Activated CD4-positive, alpha-beta T cell treated with anti-CD3 and anti-CD28 coated beads, Interleukin-2, Interleukin-4, amounts not matched to agents 100 ng/mL and 50 ng/mL, durations not matched to agents 16 hours and 8 hours (primary cell): ENCODE data around the gene LTO1.
"Not testable (repeated sequence)": the region's sequence is repeated elsewhere in the genome, so short reads cannot be mapped to it uniquely, and the experiment has no call there.

ENCODE experiments used
- DNase-seq: peaks from one replicate; pipeline ENCODE4 v3.0.0-alpha.2; 2020; ENCODE audit warnings: low spot score

The LTO1 gene

GRCh38 chr11:69632900-69633299 lies 42.3 kb downstream of the LTO1 start:
- no peak for DNase-seq

DNA sequence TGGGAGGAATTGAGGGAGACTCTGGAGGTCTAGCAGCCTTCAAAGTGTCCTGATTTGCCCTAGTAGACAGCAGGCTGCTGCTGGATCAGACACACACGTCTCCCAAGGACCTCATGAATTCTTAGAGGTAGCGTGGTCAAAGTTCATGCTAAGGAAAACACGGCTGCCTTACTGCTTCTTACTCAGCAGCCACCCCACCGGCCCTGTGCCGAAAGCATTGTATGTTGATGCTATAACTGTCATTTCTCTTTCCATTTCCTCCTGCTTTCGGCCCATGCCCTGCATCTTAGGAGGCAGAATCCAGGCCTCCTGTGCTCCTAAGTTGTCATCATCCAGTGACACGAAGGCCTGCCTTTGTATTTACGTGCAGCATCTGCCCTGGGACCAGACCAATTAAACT lies 44.7 kb downstream of the LTO1 start:
- no peak for DNase-seq

GRCh38 chr11:69630017-69630416 lies 45.1 kb downstream of the LTO1 start:
- DNase-seq = no peak

DNA sequence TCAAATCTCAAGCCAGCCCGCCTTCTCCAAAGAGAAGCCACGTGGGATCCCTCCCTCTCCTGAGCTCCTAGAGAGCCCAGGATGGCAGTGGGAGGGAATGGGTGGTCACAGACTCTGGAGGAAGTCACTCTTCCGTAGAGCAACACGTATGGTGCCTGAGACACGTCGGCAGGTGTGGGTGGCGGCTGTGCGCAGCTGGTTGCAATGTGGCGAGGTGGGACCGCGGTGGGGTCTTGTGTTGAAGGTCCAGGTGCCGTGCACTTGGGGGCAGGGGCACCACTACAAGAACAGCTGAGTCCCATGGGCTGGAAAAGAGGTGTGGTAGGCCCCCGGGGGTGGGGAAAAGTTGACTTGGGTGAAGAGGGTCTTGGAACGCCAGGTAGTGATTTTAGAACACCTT lies 47.6 kb downstream of the LTO1 start:
- DNase-seq = no peak

- DNase-seq = no peak
Measured at GRCh38 chr11:69625476-69625875, 49.7 kb downstream of the LTO1 start.

DNA sequence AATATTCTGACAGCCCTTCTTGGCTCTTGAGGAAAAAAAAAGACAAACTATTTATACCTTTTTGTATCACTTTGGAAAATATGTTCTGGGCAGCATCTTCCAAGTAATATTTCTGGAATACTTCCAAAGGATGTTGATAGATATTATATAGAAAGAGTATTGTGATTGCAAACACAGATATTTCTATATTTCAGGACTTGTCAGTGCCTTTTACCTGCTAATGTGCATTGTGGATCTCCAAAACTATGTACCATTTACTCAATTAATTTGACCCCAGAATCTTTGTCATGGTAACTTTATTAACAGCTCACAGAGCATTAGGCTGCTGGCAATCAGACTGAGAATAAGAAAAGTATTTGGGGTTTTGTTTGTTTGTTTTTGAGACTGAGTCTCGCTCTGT lies 50.9 kb downstream of the LTO1 start:
- no peak for DNase-seq

- DNase-seq = not testable (repeated sequence)
Measured at GRCh38 chr11:69622097-69622681, 53.0 kb downstream of the LTO1 start.

GRCh38 chr11:69620683-69621290 lies 54.4 kb downstream of the LTO1 start:
- DNase-seq = no peak

GRCh38 chr11:69618237-69618636 lies 56.9 kb downstream of the LTO1 start:
- DNase-seq = no peak

DNA sequence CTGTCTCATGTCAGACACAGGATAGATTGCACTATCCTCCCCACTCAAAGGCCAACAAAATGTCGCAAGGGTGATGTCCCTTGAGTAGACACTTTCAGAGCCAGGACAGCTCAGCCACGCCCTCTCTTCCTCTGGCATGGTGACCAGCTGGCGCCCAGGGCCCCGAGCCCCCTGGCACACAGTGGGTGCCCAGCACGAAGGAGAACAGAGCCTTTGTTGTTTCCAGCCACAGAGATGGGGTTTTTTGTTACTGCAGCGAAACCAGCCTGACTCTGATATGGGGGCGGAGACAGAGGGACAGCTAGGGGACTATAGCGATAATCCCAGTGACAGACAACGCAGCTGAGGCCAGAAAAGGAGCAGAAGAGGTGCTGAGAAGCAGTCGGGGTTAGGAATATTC lies 57.5 kb downstream of the LTO1 start:
- DNase-seq = no peak

DNA sequence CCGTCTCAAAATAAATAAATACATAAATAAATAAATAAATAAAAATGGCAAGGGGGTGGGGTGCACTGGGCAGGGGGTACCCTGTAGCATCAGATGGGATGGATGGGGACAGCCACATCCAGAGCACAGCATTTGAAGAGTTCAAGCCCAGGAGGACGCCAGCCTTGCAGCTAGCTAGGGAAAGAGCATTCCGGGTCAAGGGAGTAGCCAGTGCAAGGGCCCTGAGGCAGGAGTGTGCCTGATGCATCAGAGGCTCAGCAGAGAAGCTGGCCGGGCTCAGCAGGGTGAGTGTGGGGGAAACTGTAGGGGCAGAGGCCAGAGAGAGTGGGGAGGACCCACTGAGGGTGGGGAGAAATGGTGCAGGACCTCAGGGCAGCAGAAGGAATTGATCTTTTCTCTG lies 57.9 kb downstream of the LTO1 start:
- no peak for DNase-seq
